ENCODE results near the gene TOX2.

- no peak for TF ChIP-seq CTCF (IDR thresholded peaks at IDR 0.05; ENCODE audit: control extremely low read depth in 1 of 3, insufficient read depth in 1 of 3, low read depth in 1 of 3, low read length in 3 of 3)
- TF ChIP-seq MAX (IDR thresholded peaks at IDR 0.05), result no peak
- no peak for TF ChIP-seq EGR1 (IDR thresholded peaks at IDR 0.05; ENCODE audit: borderline replicate concordance, low read depth, low read length)
- TF ChIP-seq ZNF274 (IDR thresholded peaks at IDR 0.05; ENCODE audit: borderline replicate concordance, extremely low read depth, low read length), result no peak
- TF ChIP-seq ATF3 (IDR thresholded peaks at IDR 0.05; ENCODE audit: insufficient read depth, low read depth, low read length), result no peak
Measured at GRCh38 chr20:43926287-43927050, 11.8 kb downstream of the TOX2 start.

Measured in H1 (cell line).